NK-92 (cell line): ENCODE measurements around the gene MSI2.

Source experiments
- DNase-seq: peaks from one replicate; lab custom pipeline; 2025; ENCODE audit not compliant: unreplicated experiment; lab: John Stamatoyannopoulos, UW

MSI2 gene

DNA sequence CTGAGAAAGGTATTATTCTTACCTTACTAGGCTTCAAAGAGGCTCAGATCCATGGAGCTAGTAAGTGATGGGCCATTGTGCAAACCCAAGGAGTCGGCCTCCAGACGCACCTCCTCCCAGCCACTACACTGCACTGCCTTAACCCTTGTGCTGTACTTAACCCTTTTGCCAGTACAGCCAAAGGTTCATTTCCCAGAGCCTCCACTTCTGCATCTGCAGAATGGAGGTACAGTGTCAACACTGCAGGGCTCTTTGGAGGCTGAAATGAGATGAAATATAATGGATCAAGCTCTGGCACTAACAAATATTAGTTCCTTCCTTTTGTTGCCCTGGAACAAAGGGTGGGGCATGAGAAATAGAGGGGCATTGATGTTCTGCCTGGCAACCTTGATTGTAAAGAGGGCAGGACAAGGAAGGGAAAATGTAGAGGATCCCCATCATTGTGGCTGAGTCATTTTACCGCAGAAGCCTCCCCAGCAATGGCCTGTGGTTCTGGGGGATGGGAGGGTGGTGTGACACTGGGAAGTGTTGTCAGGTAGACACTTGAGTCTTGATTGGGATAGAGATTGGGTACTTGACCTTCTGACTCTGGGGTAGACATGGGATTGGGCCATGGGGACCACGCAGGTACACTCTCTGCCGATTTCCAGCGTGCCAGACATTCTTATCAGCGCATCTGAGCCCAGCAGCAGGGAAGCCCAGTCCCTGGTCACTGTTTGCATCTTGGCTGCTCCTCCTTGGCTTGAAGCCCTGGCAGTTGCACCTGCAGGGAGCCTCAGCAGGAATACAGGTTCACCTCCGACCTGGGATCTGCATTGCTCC, 84.0 kb downstream of the MSI2 start:
- no peak for DNase-seq

DNA sequence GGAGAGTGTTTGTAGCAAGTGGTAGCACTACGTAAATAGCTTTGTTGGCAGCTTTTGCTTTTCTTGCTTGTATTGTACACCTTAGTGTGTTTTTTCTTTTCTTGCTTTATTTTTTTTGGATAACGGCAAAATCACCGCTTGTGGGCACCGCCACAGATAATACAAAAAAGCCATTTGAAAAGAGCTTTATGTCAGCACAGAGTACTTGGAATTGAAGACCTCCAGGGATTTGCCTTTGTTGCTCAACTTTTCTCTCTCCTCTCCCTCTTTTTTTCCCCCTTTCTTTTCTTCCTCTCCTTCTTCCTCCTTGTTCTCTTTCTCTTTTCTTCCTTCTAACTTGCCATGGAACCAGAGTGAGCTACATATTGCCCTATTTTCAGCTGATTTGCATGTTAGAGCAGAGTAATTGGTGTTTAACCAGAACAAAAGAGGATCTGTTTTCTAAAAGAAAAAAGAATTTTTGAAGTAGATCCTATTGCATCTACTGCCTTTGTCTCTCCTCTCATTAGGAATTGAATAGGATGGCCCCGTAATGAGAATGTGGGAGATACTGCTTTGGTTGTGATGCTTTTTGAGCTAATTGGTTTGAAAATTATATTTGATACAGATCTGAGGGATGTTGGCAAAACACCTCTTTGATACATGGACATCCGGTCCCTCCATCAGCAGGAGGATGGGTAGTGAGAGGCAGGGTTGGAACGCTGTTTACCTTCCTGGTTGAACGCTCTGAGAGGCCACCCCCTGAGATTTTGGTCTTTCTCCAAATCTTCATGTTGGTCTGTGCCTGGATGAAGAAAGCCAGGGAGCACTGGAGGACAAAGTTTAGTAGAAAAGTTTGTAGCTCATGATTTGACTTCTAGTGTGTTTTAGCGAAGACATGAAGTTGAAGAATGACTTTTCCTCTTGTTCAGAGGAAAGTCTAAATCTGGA, 85.6 kb downstream of the MSI2 start:
- DNase-seq = no peak

DNA sequence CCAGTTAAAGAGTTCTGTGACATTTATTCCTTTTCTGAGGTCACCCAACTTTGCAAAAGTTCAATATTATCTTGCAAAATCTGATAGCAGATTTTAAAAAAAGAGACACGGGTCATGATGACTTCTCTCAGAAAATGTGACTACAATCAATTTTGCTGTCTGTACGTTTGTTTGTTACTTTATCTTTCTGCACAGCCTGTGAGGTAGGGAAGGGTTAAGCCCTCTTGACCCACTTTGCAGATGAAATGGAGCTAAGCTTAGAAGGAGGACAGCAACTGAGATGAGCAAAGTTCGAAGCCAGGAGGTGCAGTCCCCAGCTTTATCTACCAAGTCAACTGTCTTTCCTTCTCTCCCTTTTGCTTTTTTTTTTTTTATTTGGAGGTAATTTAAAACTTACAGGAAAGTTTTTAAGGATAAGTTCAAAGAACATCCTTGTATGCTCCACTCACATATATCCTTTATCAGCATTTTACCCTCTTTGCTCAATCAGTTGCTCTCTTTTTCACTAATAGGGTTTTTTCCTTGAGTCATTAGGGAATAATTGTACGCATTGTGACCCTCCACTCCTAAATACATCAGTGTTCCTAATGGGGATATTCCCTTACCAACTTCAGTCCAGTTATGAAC, 86.8 kb downstream of the MSI2 start:
- DNase-seq = no peak

DNA sequence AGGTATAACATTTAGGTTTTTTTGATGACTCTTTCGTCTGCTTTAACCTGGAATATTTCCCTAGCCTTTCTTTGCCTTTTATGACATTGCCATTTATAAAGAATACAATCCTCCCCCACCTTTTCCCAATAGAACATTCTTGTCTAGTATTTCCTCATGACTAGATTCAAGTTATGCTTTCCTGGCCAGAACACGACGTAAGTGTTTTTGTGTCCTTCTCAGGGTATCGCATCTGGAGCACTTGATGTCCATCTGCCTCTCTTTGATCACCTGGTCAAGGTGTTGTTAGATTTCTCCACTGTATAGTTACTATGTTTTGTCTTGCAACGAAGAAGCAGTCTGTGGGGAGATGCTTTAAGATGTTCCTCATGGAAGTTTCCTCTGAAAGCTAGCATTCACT, 87.4 kb downstream of the MSI2 start:
- no peak for DNase-seq

DNA sequence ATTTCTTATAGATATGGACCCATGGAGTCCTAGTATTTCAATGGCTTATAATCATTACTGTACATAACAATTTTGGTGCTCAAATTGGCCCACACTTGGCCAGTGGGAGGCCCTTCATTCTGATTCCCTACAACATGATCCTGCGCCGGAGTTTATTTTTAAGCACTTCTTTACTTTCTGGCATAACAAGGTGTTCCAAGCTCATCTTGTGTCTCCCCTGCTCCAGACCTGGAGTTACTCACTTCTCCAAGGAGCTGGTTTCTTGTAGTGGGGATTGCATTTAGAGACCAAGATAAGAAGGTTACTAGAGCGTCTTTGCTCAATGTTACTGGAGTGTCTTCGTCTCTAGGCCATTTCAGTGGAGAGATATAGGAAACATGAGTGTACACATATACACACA, 87.9 kb downstream of the MSI2 start:
- no peak for DNase-seq

DNA sequence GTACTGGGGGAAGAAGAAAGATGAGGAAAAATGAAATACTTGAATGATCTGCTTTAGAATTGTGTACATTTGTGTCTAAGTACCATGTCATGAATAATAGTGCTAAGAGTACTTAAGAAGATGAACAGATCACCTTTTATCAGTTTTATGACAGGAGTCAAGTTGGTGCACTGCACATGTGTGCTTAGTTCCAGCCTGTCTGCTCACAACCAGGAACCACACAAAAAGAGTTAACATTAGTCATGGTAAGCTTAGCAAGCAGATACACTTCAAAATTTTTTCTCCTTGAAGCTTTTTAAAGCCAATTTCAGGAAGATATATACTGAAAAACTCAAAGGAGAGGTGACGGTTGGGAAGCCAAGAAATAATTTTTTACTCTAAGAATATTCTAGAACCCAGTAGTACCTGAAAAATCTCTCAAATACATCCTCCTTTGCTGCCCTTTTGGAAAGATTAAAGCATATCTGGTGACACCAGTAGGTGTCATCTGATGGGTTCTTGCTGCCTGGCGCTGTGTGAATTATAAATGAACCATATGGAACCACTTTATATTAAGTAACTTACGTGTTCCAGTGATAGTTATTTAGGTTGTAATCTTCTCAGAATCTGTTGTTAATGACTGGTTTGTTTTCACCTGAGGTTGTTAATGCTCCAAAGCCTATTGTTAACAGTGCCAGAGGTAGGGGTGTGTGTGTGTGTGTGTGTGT, 93.4 kb downstream of the MSI2 start:
- DNase-seq = no peak

DNA sequence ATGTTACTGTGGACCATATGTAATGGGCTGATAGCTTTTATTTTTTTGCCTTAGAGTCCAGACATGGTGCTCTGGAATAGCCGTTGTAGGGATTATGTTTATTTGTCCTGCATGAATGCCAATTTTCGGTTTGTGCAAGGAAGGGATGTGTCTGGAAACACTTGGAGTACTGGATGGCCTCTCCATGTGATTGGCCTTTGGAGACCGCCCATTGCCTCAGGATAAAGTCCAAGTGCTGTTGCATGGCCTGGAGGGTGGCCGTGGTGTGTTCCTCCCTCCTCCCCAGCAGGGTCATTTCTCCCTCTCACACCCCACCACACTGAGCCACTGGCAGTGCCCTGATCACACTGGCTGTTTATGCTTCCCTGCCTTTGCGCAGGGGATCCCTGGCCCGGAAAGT, 93.9 kb downstream of the MSI2 start:
- no peak for DNase-seq

DNA sequence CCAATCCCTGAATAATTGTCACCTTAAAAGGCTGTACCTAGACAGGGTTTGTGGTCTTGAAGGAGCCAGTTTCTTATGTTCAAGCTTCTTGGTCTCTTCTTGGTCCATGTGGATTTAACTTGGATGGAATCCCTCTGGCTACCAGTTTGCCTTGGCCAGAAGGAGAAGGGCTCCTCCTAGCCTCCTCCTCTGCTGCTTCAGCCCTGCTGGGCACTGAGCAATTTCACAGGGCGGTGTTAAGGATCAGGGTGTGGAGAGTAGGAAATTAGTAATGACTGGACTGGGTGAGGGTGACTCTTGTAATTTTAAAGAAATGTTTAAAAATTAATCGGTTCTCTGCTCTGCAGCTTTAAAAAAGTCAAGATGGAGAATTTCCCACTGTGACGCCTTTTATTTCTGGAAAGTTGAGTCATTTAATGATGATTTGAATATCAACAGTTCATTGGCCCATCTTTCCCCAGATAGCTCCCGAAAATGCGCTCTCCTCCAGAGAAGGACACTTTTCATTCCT, 96.4 kb downstream of the MSI2 start:
- DNase-seq = no peak

DNA sequence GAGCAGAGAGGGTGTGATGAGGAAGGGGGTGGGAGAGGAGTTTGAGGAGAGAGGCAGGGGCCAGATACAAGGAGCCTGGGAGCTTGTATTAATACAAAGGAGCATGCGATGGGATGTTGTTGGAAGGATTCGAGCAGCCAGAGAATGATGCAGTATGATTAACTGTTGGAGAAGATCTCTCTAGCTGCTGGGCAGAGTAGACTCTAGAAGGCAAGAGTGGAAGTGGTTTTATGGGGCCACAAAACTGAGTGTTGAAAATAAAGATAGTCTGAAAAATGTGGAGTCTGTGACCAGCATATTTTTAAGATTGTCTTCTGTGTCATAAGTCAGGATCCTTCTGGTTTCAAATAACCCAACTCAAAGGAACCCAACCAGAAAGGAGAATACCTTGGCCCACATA, 98.3 kb downstream of the MSI2 start:
- DNase-seq = no peak

DNA sequence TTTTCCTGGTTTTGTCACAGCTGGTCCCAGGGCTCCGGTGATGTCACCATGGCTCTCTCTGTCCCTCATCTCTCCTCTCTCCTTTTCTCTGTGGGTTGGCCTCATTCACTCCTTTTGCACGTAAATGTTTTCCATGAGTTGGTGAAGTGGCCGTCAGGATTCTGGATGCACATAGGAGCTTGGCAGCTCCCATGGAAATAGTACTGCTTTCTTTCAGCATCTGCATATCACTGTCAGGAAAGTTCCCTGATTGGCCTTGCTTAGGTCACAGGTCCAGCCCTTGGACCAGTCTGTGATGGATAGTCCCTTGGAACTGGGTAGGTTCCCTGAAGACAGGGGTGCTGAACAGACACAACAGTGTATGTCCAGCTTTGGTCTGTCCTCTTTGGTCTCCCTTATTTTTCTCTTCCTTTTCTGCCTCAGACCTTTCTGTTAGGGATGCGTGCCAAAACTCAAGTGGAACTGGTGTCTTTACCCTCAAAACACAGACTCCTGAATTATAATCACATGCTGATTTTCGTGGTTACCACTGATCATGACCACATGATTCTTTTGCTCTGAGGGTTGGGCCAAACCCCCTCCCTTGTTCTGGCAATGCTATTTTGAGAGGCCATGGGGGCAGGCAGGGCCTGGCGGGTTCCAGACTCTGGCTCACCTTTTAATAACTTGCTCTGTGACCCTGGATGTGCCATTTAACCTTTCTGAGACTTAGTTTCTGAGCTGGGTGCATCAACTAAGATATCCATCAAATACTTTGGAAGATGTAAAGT, 99.0 kb downstream of the MSI2 start:
- no peak for DNase-seq

DNA sequence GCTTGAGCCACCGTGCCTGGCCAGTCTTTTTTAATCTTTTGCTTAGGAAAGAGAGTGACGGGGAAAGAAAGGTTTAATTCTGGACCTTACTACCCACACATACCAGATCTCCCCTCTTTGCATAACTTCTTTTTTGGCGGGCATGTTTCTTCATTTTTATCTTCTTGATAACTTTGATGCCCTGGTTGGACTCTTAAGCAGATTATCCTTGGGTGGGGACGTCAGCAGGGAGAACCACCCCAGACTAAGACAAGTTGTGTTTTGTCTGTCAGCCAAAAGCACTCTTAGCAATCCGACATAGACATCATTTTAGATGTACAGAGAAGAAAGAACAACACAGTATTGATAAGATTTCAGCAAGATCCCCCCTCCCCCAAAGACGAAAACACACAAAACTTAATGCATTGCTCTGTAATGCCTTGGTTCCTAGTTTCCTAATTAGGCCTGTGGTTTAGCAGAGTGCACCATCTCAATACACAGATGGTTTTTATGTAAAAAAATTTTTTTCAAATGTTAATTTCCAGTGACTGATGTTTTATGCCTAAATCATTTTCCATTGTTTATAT, 99.9 kb downstream of the MSI2 start:
- no peak for DNase-seq

DNA sequence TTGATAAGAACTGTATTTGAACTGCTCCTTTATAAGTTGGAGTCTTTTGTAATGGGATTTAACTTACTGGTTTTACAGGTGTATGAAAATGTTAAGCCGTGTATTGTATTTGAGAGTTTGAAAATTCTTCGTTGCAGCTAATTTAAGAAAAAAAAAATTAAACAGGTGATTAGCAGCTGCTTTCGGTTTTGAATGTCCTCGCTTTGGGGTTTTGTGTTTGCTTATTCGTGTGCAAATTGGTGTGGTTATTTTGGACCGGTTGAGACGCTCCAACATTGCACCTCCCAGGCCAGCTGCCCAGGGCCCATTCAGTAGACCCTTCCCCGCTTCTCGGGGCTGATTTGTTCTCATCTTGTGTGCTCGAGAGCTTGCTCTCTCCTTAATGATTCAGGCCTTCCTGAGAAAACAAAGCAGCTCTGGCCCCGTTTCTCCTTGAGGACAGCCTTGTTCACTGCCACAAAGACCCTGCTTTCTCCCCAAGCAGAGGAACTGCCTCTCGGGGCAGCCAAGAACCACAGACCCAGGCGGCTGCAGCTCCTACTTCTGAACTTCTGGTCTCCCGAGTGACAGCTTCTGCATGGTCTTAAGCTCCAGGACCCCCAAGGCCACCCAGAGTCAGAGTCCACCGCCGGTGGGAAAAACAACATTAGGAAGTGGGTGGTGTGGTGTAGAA, 100.5 kb downstream of the MSI2 start:
- no peak for DNase-seq

DNA sequence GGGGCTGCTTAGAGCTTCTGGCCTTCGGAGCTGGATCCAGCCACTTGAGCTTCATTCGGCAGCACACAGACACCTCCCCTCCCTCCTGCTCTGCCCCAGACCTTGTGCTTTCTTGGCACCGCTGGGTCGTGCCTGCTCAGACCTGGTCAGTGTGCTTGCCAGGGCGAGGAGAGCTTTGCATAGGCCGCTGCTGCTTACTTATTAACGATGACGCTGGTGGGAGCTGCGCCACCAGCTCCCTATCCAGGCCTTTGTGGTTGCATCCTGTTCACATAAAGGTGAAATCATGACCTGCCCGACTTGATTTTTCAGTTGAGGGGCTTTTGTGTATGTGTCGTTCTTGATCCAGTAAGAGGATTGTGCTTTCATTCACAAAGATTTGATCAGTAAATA, 101.1 kb downstream of the MSI2 start:
- no peak for DNase-seq

DNA sequence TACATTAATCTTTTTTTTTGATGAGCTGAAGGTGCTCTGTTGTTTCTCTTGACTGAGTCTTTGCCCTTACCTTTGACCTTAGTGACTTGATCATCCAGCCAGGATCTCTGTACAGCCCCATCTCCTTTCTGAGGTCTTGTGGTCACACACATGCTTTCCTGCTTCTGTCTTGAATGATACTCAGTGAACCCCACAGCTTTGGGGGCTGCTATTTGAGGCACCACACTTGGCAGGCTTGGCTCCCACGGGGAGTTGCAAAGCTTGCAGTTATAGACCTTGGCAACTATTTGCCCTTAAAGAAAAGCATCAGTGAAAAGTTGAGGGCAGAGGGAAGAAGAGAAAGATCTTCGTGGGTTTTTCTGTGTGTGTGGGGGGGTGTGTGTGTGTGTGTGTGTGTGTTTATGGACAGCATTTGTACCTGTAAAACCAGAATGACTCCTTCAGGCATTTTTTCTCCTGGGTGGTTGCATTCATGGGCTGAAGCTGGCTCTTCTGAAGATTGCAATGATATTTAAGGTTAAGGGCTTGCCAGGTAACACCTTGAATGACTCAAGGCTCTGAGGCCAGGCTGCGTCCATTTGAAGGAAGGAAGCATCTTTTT, 101.6 kb downstream of the MSI2 start:
- DNase-seq = no peak

DNA sequence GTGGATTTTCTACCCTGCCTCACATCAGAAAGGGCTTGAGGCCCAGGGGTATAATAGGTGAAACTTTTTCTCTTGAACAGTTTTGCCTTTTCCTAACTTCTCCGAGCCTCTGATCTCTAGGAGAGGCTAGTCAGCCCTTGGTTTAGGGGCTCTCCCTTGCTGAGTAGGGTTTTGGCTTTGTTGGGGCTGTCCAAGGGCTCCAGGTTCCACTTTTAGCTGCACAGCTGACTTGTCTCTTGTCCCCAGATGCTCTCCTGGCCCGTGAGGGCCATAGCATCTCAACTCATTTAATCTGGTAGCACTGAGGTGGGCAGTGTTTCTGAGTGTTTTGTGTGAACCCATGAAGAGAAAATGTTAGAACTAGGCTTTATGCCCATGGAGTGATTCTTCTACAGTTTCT, 103.9 kb downstream of the MSI2 start:
- DNase-seq = no peak

DNA sequence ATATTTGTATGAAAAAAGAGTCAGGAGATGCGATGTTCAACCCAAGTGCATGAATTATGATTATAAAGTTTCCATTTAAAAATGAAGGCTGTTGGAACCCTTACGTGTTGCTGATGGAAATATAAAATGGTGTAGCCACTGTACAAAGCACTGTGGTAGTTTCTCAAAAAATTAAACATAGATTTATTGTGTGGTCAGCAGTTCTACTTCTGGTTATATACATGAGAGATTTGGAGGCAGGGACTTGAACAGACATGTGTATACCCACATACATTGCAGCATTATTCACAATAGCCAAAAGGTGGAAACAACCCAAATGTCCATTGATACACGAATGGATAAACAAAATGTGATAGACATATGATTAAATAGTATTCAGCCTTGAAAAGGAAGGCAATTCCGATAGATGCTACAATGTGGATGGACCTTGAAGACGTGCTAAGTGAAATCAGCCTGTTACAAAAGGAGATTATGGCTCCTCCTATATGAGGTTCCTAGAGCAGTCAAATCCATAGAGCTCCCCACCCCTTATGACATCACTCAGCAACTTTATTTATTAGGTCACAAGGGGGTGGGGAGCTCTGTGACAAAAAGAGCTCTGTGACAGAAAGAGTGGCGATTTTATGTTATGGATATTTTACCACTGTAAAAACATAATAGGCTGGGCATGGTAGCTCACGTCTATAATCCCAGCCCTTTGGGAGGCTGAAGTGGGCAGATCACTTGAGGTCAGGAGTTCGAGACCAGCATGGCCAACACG, 106.7 kb downstream of the MSI2 start:
- no peak for DNase-seq

DNA sequence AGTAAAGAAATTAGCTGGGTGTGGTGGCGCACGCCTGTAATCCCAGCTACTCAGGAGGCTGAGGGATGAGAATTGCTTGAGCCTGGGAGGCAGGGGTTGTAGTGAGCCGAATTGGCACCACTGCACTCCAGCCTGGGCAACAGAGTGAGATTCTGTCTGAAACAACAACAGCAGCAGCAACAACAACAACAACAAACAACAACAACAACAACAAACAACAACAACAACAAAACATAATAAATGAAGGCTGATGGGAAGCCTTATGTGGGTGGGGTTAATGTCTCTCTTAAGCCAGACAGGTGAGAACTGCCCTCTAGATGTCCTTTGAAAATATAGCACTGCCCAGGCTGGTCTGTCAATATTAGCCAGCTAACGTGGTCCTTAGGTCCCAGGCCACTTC, 107.3 kb downstream of the MSI2 start:
- DNase-seq = no peak

DNA sequence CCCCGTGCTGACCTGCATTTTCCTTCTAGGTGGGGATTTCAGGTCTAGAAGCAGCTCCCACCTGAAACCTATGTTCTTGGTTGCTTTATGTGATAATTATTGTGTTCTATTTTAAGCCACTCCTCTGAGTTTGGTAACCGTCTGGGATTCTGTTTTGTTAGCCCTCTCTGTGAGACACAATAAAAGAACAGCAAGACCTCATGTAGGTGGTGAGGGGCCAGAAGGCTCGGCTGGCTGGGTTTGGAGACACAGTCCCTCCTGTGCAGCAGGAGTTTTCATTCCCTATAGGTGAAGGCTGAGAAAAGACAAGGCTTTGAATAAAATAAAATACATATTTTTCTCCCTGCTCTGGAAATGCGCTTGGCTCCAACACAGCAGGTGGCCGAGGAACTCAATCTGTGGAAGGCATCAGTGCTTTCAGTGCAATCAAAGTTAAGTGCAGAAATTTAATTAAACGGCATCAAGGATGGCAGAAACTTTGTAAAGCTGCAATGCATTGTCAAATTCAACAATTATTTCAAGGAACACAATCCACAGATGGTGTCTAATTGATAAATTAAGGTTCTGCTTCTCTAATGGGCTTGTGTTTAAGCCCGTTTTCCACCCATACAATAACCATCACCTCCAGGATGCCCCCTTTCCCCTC, 107.8 kb downstream of the MSI2 start:
- no peak for DNase-seq
